Measurements from ENCODE around the gene PLEKHA7.

DNA sequence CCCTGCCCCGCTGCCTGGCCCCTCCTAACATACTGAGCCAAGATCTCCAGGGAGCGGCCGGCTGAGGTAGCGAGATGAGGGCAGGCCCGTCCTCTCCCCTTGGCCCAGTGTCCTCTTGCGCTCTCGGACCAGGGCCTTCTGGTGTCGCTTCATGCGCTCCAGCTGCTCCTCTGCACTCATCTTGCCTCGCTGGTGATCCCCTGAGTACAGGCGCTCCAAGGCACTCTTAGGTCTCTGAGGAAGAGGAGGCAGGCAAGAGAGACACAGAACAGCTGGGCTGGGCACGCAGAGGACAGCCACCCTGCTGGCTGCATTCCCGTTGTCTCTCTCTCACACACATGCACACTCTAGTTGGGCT is 225.2 kb downstream of the PLEKHA7 start:
- TF ChIP-seq, protein P1, sequence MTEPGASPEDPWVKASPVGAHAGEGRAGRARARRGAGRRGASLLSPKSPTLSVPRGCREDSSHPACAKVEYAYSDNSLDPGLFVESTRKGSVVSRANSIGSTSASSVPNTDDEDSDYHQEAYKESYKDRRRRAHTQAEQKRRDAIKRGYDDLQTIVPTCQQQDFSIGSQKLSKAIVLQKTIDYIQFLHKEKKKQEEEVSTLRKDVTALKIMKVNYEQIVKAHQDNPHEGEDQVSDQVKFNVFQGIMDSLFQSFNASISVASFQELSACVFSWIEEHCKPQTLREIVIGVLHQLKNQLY (CRISPR knock-in tag; IDR thresholded peaks at IDR 0.05): no peak
- TF ChIP-seq, protein P2, sequence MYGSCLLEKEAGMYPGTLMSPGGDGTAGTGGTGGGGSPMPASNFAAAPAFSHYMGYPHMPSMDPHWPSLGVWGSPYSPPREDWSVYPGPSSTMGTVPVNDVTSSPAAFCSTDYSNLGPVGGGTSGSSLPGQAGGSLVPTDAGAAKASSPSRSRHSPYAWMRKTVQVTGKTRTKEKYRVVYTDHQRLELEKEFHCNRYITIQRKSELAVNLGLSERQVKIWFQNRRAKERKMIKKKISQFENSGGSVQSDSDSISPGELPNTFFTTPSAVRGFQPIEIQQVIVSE (CRISPR knock-in tag; IDR thresholded peaks at IDR 0.05; ENCODE audit: borderline replicate concordance): no peak
- TF ChIP-seq, protein P3, sequence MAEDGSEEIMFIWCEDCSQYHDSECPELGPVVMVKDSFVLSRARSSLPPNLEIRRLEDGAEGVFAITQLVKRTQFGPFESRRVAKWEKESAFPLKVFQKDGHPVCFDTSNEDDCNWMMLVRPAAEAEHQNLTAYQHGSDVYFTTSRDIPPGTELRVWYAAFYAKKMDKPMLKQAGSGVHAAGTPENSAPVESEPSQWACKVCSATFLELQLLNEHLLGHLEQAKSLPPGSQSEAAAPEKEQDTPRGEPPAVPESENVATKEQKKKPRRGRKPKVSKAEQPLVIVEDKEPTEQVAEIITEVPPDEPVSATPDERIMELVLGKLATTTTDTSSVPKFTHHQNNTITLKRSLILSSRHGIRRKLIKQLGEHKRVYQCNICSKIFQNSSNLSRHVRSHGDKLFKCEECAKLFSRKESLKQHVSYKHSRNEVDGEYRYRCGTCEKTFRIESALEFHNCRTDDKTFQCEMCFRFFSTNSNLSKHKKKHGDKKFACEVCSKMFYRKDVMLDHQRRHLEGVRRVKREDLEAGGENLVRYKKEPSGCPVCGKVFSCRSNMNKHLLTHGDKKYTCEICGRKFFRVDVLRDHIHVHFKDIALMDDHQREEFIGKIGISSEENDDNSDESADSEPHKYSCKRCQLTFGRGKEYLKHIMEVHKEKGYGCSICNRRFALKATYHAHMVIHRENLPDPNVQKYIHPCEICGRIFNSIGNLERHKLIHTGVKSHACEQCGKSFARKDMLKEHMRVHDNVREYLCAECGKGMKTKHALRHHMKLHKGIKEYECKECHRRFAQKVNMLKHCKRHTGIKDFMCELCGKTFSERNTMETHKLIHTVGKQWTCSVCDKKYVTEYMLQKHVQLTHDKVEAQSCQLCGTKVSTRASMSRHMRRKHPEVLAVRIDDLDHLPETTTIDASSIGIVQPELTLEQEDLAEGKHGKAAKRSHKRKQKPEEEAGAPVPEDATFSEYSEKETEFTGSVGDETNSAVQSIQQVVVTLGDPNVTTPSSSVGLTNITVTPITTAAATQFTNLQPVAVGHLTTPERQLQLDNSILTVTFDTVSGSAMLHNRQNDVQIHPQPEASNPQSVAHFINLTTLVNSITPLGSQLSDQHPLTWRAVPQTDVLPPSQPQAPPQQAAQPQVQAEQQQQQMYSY (CRISPR knock-in tag; IDR thresholded peaks at IDR 0.05): no peak
- TF ChIP-seq, protein P4, sequence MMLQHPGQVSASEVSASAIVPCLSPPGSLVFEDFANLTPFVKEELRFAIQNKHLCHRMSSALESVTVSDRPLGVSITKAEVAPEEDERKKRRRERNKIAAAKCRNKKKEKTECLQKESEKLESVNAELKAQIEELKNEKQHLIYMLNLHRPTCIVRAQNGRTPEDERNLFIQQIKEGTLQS (CRISPR knock-in tag; conservative IDR thresholded peaks at IDR 0.05): no peak
- no peak for TF ChIP-seq CREB1 (CRISPR knock-in tag; IDR thresholded peaks at IDR 0.05)
- TF ChIP-seq RELA (CRISPR knock-in tag; IDR thresholded peaks at IDR 0.05; ENCODE audit: borderline replicate concordance): no peak
- TF ChIP-seq USF2 (CRISPR knock-in tag; IDR thresholded peaks at IDR 0.05): no peak
- TF ChIP-seq NFE2L1 (CRISPR knock-in tag; IDR thresholded peaks at IDR 0.05): no peak
- TF ChIP-seq MAX (CRISPR knock-in tag; IDR thresholded peaks at IDR 0.05): no peak
- no peak for TF ChIP-seq SMAD3 (CRISPR knock-in tag; IDR thresholded peaks at IDR 0.05; ENCODE audit: borderline replicate concordance)
- TF ChIP-seq E2F1 (CRISPR knock-in tag; IDR thresholded peaks at IDR 0.05): no peak
- TF ChIP-seq TP53 (CRISPR knock-in tag; IDR thresholded peaks at IDR 0.05): no peak
- TF ChIP-seq CTCF (IDR thresholded peaks at IDR 0.05): no peak
- no peak for TF ChIP-seq CBFB (CRISPR knock-in tag; IDR thresholded peaks at IDR 0.05; ENCODE audit: low read depth)

Measured in WTC11 (cell line).